Thoracic aorta (tissue), 2 donors: Measurements from ENCODE around the gene KIF18B. TPM values are rescaled to one million over a fixed set of nuclear protein-coding genes. Genes with fewer than 3 reads are reported as not detected.

Experiments used
- ATAC-seq: fragments of 150-250 bp; one replicate; pipeline ENCODE4 v1.8.0; 2017; ENCODE audit warnings: low read depth; ENCODE audit not compliant: insufficient number of reproducible peaks, low FRiP score
- DNase-seq: peaks from one replicate; pipeline ENCODE4 v3.0.0-alpha.2; 2020; ENCODE audit warnings: low spot score
- H3K27ac ChIP-seq, 2 donors: fragments of 200-600 bp; sonication (generic); 1 replicate in 1 of 2; 2 replicates in 1 of 2; pipeline ENCODE4 v1.5.1; 2016; ENCODE audit warnings: mild to moderate bottlenecking in 2 of 2, moderate library complexity in 2 of 2
- H3K27me3 ChIP-seq: fragments of 200-600 bp; sonication (generic); replicated peaks from 2 replicates; pipeline ENCODE4 v1.6.0; 2016; ENCODE audit warnings: mild to moderate bottlenecking; ENCODE audit not compliant: insufficient read depth
- H3K36me3 ChIP-seq: fragments of 200-600 bp; sonication (generic); one replicate; pipeline ENCODE4 v1.5.1; 2016
- H3K4me1 ChIP-seq, 2 donors: fragments of 200-600 bp; sonication (generic); 1 replicate in 1 of 2; 2 replicates in 1 of 2; pipeline versions ENCODE4 v1.5.1 to v1.6.0; 2016; ENCODE audit warnings: low read depth in 2 of 2, mild to moderate bottlenecking in 1 of 2; ENCODE audit not compliant: control insufficient read depth in 1 of 2
- H3K4me3 ChIP-seq: fragments of 200-600 bp; sonication (generic); 2 replicates; pipeline ENCODE4 v1.5.1; 2016; ENCODE audit warnings: mild to moderate bottlenecking
- H3K9me3 ChIP-seq: fragments of 200-600 bp; sonication (generic); 2 replicates; pipeline ENCODE4 v1.5.1; 2016
- CTCF ChIP-seq: fragments of 200-600 bp; sonication (generic); IDR thresholded peaks from one replicate; pipeline ENCODE4 v1.5.1; 2019; ENCODE audit warnings: antibody characterized with exemption
- total RNA-seq, 2 donors: library from RNA; depleted of rRNA; stranded (reverse); fragments of >200 nt; gene quantifications; one replicate each; pipeline versions ENCODE4 v1.1.0 to v1.2.3, GENCODE V29; 2016

KIF18B gene
- total RNA-seq, 2 donors from 2014 or later = 2.0 TPM; not detected in 1

- Histone ChIP-seq H3K9me3 (no peaks in the 10 kb centered on the region), H3K27me3 (no peaks in the 10 kb centered on the region), H3K36me3 (no peaks in the 10 kb centered on the region), H3K4me1 (peaks cover 13 to 42% of the 10 kb centered on the region in 2 donors), H3K27ac (peak overlapping the region; percentile 67 to 81), H3K4me3 (no peak overlapping the region)
- TF ChIP-seq CTCF = no peak
- DNase-seq = no peak
- ATAC-seq = no peak
Measured at GRCh38 chr17:44917456-44917855, 30.1 kb downstream of the KIF18B start.

GRCh38 chr17:44916781-44917241 is 30.8 kb downstream of the KIF18B start:
- no peak for TF ChIP-seq CTCF
- Histone ChIP-seq H3K36me3 (no peaks in the 10 kb centered on the region), H3K4me3 (no peak overlapping the region), H3K9me3 (no peaks in the 10 kb centered on the region), H3K4me1 (peaks cover 13 to 42% of the 10 kb centered on the region in 2 donors), H3K27ac (peak overlapping the region; percentile 75 to 81), H3K27me3 (no peaks in the 10 kb centered on the region)
- ATAC-seq (peak; percentile 48), DNase-seq (peak; percentile 19)

- ATAC-seq = no peak
- H3K27ac ChIP-seq = peak overlapping the region; percentile 75 to 81
Measured at GRCh38 chr17:44915862-44916780, 31.5 kb downstream of the KIF18B start.

GRCh38 chr17:44915321-44915726 is 32.2 kb downstream of the KIF18B start, which contains the start of gene GFAP:
Gene GFAP (minus strand): TSS chr17:44915500. CDS start chr17:44915486, 14 bp downstream.
- TF ChIP-seq CTCF = no peak
- Histone ChIP-seq H3K4me3 (peak within 1 kb of the TSS; percentile 17), H3K27ac (peak within 1 kb of the TSS; percentile 75 to 81), H3K36me3 (no peaks in the 10 kb centered on the region), H3K27me3 (no peaks in the 10 kb centered on the region), H3K4me1 (peaks cover 13 to 45% of the 10 kb centered on the region in 2 donors), H3K9me3 (no peaks in the 10 kb centered on the region)
- DNase-seq = no peak
- no peak for ATAC-seq

More at GRCh38 chr17:44915862-44916780, 31.5 kb downstream of the KIF18B start:
- DNase-seq = no peak
- H3K27me3 ChIP-seq = no peaks in the 10 kb centered on the region
- no peaks in the 10 kb centered on the region for H3K9me3 ChIP-seq
- peaks cover 13 to 47% of the 10 kb centered on the region in 2 donors for H3K4me1 ChIP-seq
- TF ChIP-seq CTCF = no peak
- no peaks in the 10 kb centered on the region for H3K36me3 ChIP-seq
- H3K4me3 ChIP-seq = no peak overlapping the region

- ATAC-seq (no peak), DNase-seq (no peak)
- no peaks in the 10 kb centered on the region for H3K27me3 ChIP-seq
- H3K4me1 ChIP-seq = peaks cover 13 to 42% of the 10 kb centered on the region in 2 donors
- TF ChIP-seq CTCF = no peak
- H3K36me3 ChIP-seq = no peaks in the 10 kb centered on the region
- peak overlapping the region in 1 of 2 donors; percentile 75 for H3K27ac ChIP-seq
- no peaks in the 10 kb centered on the region for H3K9me3 ChIP-seq
- H3K4me3 ChIP-seq = peak overlapping the region; percentile 17
Measured at GRCh38 chr17:44914698-44915271, 32.8 kb downstream of the KIF18B start.
